PC-3 (cell line): ENCODE data around the gene EBPL. TPM values are rescaled to one million over a fixed set of nuclear protein-coding genes. Genes with fewer than 3 reads are reported as not detected.
"Not testable (repeated sequence)": the region's sequence is repeated elsewhere in the genome, so short reads cannot be mapped to it uniquely, and the experiment has no call there.

ENCODE experiments used
- ATAC-seq: fragments of 200-7000 bp; cut with Tn5 transposase; 2 replicates; pipeline ENCODE4 v1.9.1; 2020; ENCODE audit warnings: mild to moderate bottlenecking, moderate library complexity
- BruUV-seq: library from RNA; stranded (reverse); fragments of 400-500 nt; replicated peaks from 2 replicates; lab custom pipeline; 2021; lab: Mats Ljungman, UMichigan
- CTCF ChIA-PET: fragments of 300-600 bp; sonication (Branson Sonifier 250); formaldehyde crosslinking; loops from one replicate; lab custom pipeline; 2022; ENCODE audit warnings: antibody characterized with exemption; lab: Charles Lee
- POLR2A ChIA-PET: fragments of 300-600 bp; sonication (Branson Sonifier 250); formaldehyde crosslinking; loops from one replicate; lab custom pipeline; 2022; ENCODE audit warnings: antibody characterized with exemption; ENCODE audit not compliant: unreplicated experiment; lab: Charles Lee
- DNase-seq: peaks from one replicate; pipeline ENCODE4 v3.0.0-alpha.2; 2015
- H2AFZ ChIP-seq: fragments of 300-600 bp; sonication (generic); 2 replicates; pipeline ENCODE4 v1.6.0; 2016; ENCODE audit warnings: antibody characterized with exemption, low read length
- H3F3A ChIP-seq: fragments of 300-600 bp; sonication (generic); one replicate; pipeline ENCODE4 v1.6.0; 2017; ENCODE audit warnings: antibody characterized with exemption, low read length, control low read depth, mild to moderate bottlenecking; ENCODE audit not compliant: unreplicated experiment
- H3K27ac ChIP-seq: fragments of 300-600 bp; sonication (generic); 2 replicates; pipeline ENCODE4 v1.5.1; 2016; ENCODE audit warnings: mild to moderate bottlenecking, low read length
- H3K27me3 ChIP-seq: fragments of 300-600 bp; sonication (generic); 2 replicates; pipeline ENCODE4 v1.6.1; 2016; ENCODE audit warnings: low read length, mixed read lengths
- H3K36me3 ChIP-seq: fragments of 300-600 bp; sonication (generic); 2 replicates; pipeline ENCODE4 v1.6.1; 2016; ENCODE audit warnings: low read depth, mixed run types, low read length, mixed read lengths
- H3K4me1 ChIP-seq: fragments of 300-600 bp; sonication (generic); 2 replicates; pipeline ENCODE4 v1.5.1; 2016; ENCODE audit warnings: low read length; ENCODE audit not compliant: insufficient read depth
- H3K4me2 ChIP-seq: fragments of 300-600 bp; sonication (generic); 2 replicates; pipeline ENCODE4 v1.6.0; 2016; ENCODE audit warnings: low read length
- H3K4me3 ChIP-seq: fragments of 300-600 bp; sonication (generic); 2 replicates; pipeline ENCODE4 v1.5.1; 2016; ENCODE audit warnings: mild to moderate bottlenecking, low read length, mixed read lengths
- H3K79me2 ChIP-seq: fragments of 300-600 bp; sonication (generic); 2 replicates; pipeline ENCODE4 v1.6.1; 2017; ENCODE audit warnings: low read length, mixed read lengths
- H3K9ac ChIP-seq: fragments of 300-600 bp; sonication (generic); 2 replicates; pipeline ENCODE4 v1.6.0; 2016; ENCODE audit warnings: mild to moderate bottlenecking, low read length
- H3K9me2 ChIP-seq: fragments of 300-600 bp; sonication (generic); replicated peaks from 2 replicates; pipeline ENCODE4 v1.6.1; 2016; ENCODE audit warnings: mixed run types, low read length, mixed read lengths
- H3K9me3 ChIP-seq: fragments of 300-600 bp; sonication (generic); 2 replicates; pipeline ENCODE4 v1.6.1; 2016; ENCODE audit warnings: low read length, mixed read lengths
- H4K20me1 ChIP-seq: fragments of 300-600 bp; sonication (generic); 2 replicates; pipeline ENCODE4 v1.6.1; 2016; ENCODE audit warnings: low read length, mixed read lengths
- EZH2 ChIP-seq: fragments of 300-600 bp; sonication (generic); IDR thresholded peaks from one replicate; pipeline ENCODE4 v1.6.1; 2017; ENCODE audit warnings: antibody characterized with exemption, mild to moderate bottlenecking, low read length; ENCODE audit not compliant: unreplicated experiment
- EZH2phosphoT487 ChIP-seq: fragments of 300-600 bp; sonication (generic); IDR thresholded peaks from 2 replicates; pipeline ENCODE4 v1.6.1; 2018; ENCODE audit warnings: mild to moderate bottlenecking, antibody characterized with exemption, low read length, borderline replicate concordance
- intact Hi-C: fragments of 100-400 bp; cut with micrococcal nuclease; formaldehyde crosslinking; loops from 2 replicates; pipeline ENCODE4 v1.9.0; 2023
- total RNA-seq: library from RNA; depleted of rRNA; stranded (reverse); fragments of >200 nt; gene quantifications from 2 replicates; pipeline ENCODE4 v1.2.3, GENCODE V29; 2014
- TF ChIP-seq, protein P1 (sequence below): fragments of 300-600 bp; sonication (generic); conservative IDR thresholded peaks from 2 replicates; pipeline ENCODE4 v1.5.1; 2017; ENCODE audit warnings: antibody characterized with exemption, low read depth, mild to moderate bottlenecking, low read length

The EBPL gene
- total RNA-seq, 1 experiment from 2014 or later = 108 TPM

- no peaks in the 10 kb centered on the region for H3F3A ChIP-seq
- no peak overlapping the region for H3K27ac ChIP-seq
- no peaks in the 10 kb centered on the region for H3K79me2 ChIP-seq
- H3K36me3 ChIP-seq = peaks cover 29% of the 10 kb centered on the region
- no peaks in the 10 kb centered on the region for H4K20me1 ChIP-seq
- H3K9me2 ChIP-seq = no peaks in the 10 kb centered on the region
- CTCF ChIA-PET = no interaction called here
- H3K4me3 ChIP-seq = no peak overlapping the region
- no peaks in the 10 kb centered on the region for H3K27me3 ChIP-seq
- peaks cover 8% of the 10 kb centered on the region; the same call in 1 of the 2 replicates for H3K9me3 ChIP-seq
- POLR2A ChIA-PET = no interaction called here
- no peak for ATAC-seq
- no peak overlapping the region for H3K4me2 ChIP-seq
- H2AFZ ChIP-seq = no peak overlapping the region
- no peaks in the 10 kb centered on the region for H3K4me1 ChIP-seq
- TF ChIP-seq EZH2 = no peak
- no peak for TF ChIP-seq EZH2phosphoT487
- TF ChIP-seq, protein P1, sequence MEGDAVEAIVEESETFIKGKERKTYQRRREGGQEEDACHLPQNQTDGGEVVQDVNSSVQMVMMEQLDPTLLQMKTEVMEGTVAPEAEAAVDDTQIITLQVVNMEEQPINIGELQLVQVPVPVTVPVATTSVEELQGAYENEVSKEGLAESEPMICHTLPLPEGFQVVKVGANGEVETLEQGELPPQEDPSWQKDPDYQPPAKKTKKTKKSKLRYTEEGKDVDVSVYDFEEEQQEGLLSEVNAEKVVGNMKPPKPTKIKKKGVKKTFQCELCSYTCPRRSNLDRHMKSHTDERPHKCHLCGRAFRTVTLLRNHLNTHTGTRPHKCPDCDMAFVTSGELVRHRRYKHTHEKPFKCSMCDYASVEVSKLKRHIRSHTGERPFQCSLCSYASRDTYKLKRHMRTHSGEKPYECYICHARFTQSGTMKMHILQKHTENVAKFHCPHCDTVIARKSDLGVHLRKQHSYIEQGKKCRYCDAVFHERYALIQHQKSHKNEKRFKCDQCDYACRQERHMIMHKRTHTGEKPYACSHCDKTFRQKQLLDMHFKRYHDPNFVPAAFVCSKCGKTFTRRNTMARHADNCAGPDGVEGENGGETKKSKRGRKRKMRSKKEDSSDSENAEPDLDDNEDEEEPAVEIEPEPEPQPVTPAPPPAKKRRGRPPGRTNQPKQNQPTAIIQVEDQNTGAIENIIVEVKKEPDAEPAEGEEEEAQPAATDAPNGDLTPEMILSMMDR = no peak
- DNase-seq = no peak
- H3K9ac ChIP-seq = no peak overlapping the region
- BruUV-seq = no TSS peak
- intact Hi-C loops = no loop called here
Observed at GRCh38 chr13:49716615-49717014, 25.3 kb upstream of the EBPL start.

DNA sequence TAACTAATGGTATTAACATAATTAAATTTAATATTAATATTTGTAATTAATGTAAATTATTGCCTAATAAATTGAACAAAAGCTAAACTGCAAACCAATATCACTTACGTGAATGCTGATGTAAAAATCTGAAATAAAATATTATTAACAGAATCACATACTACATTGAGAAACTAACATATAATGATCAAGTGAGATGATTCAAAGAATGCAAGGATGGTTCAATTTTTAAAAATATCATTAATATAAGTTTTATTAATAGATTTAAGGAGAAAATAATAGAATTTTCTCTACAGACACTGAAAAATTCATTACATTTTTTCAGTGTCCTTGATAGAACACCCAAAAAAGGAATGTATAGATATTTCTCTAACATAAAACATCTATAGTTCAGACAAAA is 23.5 kb upstream of the EBPL start:
- no peaks in the 10 kb centered on the region for H3F3A ChIP-seq
- H3K9me3 ChIP-seq = peaks cover 8% of the 10 kb centered on the region; the same call in 1 of the 2 replicates
- ATAC-seq (no peak), DNase-seq (no peak)
- no peak overlapping the region for H3K9ac ChIP-seq
- H3K79me2 ChIP-seq = no peaks in the 10 kb centered on the region
- no peaks in the 10 kb centered on the region for H3K4me1 ChIP-seq
- H3K4me2 ChIP-seq = no peak overlapping the region
- H3K27me3 ChIP-seq = no peaks in the 10 kb centered on the region
- POLR2A ChIA-PET = no interaction called here
- H2AFZ ChIP-seq = no peak overlapping the region
- no peak overlapping the region for H3K4me3 ChIP-seq
- TF ChIP-seq, protein P1 = no peak
- TF ChIP-seq EZH2 = no peak
- no peak for TF ChIP-seq EZH2phosphoT487
- H3K9me2 ChIP-seq = no peaks in the 10 kb centered on the region
- intact Hi-C loops = no loop called here
- H3K27ac ChIP-seq = no peak overlapping the region
- CTCF ChIA-PET = no interaction called here
- H4K20me1 ChIP-seq = no peaks in the 10 kb centered on the region
- no TSS peak for BruUV-seq
- peaks cover 27% of the 10 kb centered on the region for H3K36me3 ChIP-seq

DNA sequence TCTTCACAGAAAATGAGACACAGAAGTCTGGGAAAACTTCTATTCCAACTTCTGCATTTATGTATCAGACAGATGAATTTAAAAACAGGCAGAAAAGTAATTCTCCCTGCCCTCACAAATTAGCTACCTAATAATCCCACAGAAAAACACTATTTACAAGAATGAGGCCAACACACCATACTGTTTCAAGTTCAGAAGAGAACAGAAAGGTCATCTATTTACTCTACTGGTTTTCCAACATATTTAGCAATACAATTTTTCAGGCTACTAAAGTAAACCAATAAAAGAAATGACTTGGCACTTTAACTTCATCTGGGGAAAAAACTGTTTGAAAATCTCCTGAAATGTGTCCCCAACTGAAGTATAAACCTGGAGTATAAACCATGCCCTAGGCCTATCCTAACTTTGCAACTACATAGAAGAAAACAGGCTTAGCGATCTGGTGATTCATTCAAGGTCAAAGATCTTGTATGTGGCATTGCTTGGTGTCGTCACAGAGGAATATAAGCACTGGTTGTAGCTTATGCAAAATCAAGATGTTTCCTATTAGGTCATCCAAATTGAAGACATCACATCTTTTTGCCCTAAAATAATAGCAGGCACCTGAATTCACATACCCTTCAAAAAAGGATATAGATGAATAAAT is 20.1 kb upstream of the EBPL start:
- POLR2A ChIA-PET = no interaction called here
- Histone ChIP-seq H3K36me3 (peaks cover 16% of the 10 kb centered on the region), H3K79me2 (no peaks in the 10 kb centered on the region), H4K20me1 (no peaks in the 10 kb centered on the region), H3K9me3 (peaks cover 8% of the 10 kb centered on the region; the same call in 1 of the 2 replicates), H3K4me2 (no peak overlapping the region), H3K9ac (no peak overlapping the region), H2AFZ (no peak overlapping the region), H3K9me2 (no peaks in the 10 kb centered on the region), H3K4me3 (no peak overlapping the region), H3K4me1 (no peaks in the 10 kb centered on the region), H3K27me3 (no peaks in the 10 kb centered on the region), H3F3A (no peaks in the 10 kb centered on the region), H3K27ac (no peak overlapping the region)
- BruUV-seq = no TSS peak
- CTCF ChIA-PET = no interaction called here
- intact Hi-C loops = no loop called here
- TF ChIP-seq EZH2phosphoT487 (no peak), EZH2 (no peak)
- TF ChIP-seq, protein P1 = no peak
- ATAC-seq (peak; percentile 73), DNase-seq (peak; percentile 43)

DNA sequence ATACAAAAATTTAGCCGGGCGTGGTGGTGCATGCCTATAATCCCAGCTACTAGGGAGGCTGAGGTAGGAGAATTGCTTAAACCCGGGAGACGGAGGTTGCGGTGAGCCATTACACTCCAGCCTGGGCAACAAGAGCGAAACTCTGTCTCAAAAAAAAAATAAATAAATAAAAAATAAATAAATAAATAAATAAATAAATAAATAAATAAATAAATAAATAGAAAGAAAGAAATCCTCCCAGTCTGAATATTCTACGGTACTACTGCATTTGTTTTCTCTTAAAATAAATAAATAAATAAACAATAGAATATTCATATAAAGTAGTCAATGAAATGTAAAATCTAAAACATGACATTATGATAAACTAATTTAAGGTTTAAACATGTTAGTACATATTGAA is 13.0 kb upstream of the EBPL start:
- H3K4me2 ChIP-seq, H3K27ac ChIP-seq, BruUV-seq, H3K9ac ChIP-seq, H4K20me1 ChIP-seq, H3K27me3 ChIP-seq, H3K4me3 ChIP-seq, H3K4me1 ChIP-seq, H3K36me3 ChIP-seq, CTCF ChIA-PET, DNase-seq, H3K79me2 ChIP-seq, H3K9me3 ChIP-seq, POLR2A ChIA-PET, H3F3A ChIP-seq, intact Hi-C loops, H2AFZ ChIP-seq, H3K9me2 ChIP-seq, ATAC-seq: not testable (repeated sequence)
